RCC 7860 (cell line): ENCODE measurements around the gene PRG3.

Source experiments
- DNase-seq: peaks from one replicate; pipeline ENCODE4 v3.0.0-alpha.2; 2015; ENCODE audit warnings: low spot score
- FAIRE-seq: peaks from 2 replicates; lab custom pipeline; 2012; peaks lifted over from hg19 to GRCh38; lab: Jason Lieb, UNC

The PRG3 gene

DNA sequence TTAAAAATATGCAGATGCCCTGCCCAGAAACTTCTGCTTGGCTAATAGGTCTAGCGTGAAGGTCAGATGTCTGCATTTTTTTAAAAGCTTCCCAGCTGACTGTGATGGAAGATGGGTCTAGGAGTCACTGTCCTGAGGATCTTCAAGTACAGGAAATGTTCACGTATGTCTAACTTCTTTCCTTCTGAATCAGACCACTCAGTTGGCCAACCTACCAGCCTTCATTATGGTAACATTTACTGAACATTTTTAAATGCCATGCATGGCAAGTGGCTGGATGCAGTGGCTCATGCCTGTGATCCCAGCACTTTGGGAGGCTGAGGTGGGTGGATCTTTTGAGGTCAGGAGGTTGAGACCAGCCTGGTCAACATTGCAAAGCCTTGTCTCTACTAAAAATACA lies 10.6 kb upstream of the PRG3 start:
- FAIRE-seq = no peak

DNA sequence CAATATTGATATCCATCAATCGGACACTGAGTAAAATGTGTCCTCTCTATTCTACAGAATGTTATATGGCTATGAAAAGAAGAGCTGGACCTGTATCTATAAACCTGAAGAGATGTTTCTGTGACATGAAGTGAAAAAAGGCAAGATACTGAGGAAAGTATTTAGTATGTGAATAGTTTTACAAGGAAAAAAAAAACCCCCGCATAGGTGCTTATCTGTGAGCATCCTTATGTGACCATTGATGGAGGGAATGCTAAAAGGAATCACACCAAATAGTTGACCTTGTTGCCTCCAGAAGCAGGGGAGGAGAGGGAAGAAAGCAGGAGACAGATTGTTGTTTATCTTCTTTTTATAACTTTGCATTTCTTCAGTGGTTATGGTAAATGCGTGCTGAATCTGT lies 10.2 kb upstream of the PRG3 start:
- DNase-seq = no peak
- FAIRE-seq = no peak

More for the DNA sequence above, 10.6 kb upstream of the PRG3 start:
- no peak for DNase-seq

DNA sequence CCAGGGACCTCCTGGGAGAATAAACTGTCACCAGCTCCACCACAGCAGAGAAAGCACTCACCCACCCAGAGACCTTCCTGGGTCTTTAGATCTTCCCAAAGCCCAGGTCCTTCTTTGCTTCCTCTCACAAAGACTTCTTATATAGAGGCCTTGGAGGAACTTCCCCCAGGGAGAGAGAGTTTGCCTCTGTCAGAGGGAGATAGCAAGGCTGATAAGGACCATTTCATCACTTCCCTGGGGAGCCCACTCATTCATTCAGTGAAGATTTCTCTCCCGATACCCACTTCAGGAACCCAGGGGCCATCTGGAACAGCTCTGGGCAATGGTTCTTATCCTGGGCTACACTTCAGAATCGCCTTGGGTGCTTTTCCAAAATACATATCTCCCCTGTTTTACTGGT lies 9.6 kb upstream of the PRG3 start, which contains the start of gene PRG2:
Gene PRG2 (minus strand): TSS at position 116 of the 400 bp plus-strand sequence. CDS start 706 bp downstream, outside the sequence.
- DNase-seq (no peak), FAIRE-seq (no peak)

DNA sequence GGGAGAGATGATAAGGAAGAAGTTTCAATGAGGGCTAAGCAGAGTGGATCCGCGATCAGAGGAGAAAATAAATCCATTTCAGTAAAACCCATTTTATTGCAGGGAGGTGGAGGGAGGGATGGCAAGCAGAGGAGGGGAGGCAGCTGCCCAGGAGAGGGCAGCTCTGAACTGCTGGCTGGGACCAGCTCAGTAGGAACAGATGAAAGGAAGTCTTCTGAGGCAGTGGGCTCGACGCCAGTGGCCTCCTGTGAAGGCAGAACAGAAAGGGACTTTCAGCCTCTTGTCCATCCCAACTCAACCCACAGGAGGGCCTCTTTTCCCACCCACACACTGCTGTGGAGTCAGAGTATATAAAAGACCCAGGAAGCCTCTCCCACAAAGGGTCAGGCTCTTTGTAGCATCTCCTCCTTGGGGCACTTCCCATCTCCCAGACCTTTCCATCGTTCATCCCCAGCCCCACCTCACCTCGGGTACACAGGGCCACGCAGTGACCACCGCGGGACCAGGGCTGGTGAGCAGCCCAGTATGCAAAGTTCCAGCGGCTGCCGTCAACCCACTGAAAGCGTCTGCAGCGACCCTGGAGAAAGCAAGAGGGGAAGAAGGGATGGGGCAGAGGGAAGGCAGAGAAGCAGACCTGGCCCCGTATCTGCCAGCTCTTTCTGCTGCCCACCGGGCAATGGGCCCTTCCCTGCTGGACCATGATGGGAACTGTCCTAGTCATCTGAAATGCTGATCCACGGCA lies 6.5 kb upstream of the PRG3 start:
- no peak for DNase-seq
- FAIRE-seq = no peak

DNA sequence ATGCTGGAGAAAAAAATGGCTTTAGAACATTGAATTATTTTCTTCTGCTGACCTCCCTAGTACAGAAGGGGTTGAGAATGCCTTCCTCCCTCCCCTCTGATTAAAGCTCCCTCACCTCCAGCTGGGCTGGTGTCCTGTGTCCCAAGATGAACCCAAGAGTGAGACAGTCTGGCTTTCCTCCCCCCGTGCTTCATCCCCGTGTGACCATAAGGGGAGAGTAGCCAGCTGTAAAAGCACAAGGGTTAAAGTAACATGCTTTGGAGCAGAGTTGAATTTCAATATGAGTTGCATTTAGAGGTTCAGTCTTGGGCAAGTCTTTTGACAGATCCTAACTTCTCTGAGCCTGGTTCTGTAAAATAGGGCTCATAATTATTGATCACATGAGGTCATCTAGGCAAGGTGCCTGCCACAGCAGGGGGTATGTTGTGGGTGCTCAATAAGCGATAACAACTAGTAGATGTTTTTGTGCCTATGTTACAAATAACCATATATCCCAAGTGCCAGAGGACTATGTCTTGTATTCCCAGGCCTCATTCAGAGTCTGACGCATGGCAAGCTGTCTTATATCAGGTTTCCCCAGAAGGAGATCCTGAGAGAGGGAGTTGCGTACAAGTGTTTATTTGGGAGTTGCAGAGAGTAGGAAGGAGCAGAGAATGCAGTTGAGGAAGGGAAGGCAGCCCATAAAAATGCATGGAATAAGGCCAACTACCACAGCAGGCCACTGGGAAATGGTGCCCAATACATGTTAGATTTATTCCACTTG lies 5.4 kb upstream of the PRG3 start:
- FAIRE-seq (no peak), DNase-seq (no peak)

DNA sequence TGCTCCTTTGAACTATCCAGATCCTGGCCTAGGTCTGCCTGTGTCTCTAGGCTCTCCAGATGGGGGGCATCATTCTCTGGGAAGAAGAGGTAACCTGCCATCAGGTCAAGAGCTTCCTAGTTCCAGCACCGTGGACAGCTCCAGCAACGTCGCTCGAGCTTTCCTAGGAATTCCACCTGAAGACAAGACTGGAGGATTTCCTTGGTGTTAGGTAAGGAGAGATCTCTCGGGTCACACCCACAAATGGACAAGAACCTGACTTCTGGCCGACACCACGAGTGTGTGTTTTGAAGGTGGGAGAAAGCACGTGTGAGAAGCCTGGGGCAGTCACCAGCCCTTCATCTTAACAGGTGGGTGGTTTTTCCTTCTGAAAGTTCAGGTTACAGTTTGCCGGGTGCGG lies 1.2 kb downstream of the PRG3 start:
- no peak for DNase-seq
- FAIRE-seq = no peak

DNA sequence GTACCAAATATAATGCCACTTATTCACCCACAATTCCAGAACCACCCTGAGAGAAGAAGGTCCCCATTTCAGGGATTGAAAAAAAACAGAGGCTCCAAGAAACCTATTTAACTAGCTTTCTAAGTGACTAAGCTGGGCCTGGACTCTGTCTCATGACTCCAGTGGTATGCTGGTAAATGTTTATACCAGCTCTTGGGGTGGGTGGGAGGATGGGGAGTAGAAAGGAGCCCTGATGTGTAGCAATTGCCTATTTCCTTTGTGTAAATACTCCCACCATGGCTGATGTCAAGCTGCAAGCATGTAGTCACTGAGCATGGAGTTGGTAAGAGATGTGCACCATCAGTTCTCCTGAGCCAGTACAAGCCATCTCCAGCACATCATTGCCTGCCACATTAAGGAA lies 2.8 kb downstream of the PRG3 start:
- DNase-seq (no peak), FAIRE-seq (no peak)

DNA sequence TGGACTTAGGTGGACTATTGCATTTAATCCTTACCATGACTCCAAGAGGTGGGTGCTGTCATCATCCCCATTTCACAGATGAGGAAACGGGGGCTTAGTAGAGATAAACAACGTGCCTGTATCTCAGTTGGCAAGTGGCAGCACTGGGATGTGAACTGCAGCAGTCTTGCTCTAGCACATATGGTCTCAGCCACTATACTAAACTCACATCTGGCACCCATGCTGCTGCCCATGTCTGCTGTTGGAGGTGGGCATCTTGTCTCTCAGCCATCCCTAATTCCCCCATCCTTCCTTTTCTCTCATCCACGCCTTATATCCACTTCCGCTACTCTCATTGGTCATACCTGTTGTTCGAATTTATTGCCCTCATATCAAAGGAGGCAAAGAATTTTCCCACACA lies 3.8 kb downstream of the PRG3 start:
- DNase-seq (no peak), FAIRE-seq (no peak)

DNA sequence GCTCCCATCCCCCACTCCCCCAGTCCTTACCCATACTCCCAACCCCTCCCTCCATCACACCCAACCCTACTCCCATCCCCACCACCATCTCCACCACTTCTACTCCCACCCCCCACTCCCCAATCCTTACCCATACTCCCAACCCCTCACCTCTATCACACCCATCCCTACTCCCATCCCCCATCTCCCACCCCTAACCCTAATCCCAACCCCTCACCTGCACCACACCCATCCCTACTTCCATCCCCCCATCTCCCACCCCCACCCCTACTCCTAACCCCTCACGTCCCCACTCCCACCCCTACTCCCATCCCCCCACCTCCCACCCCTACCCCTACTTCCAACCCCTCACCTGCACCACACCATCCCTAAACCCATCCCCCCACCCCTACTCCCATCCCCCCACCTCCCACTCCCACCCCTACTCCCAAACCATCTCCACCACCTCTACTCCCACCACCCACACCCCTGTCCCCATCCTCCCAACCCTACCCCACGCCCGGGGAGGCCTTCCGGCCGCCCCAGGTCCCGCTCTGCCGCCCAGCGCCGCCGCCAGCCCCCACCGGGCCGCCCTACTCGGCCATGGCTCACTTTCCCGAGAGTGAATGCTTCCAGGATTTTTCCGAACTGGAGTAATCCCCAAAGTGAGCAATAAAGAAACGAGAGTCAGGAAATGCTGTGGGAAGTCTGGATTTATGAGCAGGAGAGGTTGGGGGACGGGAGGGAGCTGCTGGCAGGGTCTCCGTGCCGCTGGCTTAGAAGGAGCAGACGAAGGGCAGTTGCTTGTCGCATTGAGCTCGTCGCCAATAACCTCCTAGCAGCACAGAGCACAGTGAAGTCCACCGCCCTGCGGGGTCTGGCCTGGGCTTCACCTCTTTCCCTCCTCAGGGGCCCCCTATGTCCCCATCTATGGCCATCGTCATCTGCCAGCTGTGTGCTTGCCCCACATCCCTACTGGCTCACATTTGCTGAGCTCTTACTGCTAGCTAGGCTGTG lies 4.6 kb downstream of the PRG3 start:
- no peak for DNase-seq
- FAIRE-seq = no peak

DNA sequence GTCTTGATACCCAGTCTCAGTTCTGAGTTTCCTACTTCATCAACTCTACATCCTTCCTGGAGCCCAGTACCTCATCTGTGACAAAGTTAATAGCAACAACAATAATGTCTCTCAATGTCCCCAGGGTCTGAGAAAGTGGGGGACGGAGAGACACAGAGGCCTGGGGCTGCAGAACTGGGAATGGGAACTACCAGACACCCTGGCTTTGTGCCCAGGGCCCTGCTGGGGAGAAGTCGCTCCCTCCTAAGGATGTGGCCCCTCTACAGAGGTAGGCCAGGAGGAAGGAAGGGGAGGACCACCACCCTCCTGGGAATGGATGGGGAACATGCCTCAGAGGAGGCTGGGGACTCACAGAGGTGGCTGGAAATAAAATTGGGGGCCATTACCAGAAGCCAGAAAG lies 5.5 kb downstream of the PRG3 start:
- FAIRE-seq = no peak
- no peak for DNase-seq

DNA sequence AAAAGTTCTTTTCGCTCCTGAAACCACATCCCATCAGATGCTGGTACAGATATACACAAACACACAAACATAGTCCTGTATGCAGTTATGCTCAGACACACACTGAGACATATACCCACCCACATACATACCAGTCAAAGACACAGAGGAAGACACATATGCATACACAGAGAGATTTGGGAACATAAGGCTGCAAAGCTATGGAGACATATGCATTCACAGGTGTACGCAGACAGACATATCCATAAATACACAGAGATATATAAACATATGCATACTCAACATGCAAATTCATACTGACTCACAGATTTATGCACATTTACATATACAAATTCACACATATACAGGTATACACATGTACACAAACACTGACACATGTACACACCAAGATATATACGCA lies 6.0 kb downstream of the PRG3 start:
- DNase-seq = no peak
- FAIRE-seq = no peak

DNA sequence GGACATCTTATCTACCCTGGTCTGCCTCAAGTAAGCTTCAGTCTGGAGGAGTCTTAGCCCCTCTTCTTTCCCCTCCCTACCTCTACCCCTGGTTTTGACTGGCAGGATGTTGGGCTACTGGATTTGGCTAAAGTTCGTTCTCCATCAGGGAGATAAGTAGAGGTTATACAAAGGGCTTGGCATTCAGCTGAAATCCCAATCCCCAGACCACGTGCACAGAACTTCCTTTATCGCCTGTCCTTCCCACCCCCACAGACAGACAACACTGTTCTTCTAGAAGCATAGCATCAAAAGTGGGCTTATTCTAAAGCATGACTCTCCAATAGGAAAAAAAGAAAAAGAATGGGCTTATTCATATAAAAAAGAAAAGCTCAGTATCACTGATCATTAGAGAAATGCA lies 7.8 kb downstream of the PRG3 start:
- FAIRE-seq (no peak), DNase-seq (no peak)

DNA sequence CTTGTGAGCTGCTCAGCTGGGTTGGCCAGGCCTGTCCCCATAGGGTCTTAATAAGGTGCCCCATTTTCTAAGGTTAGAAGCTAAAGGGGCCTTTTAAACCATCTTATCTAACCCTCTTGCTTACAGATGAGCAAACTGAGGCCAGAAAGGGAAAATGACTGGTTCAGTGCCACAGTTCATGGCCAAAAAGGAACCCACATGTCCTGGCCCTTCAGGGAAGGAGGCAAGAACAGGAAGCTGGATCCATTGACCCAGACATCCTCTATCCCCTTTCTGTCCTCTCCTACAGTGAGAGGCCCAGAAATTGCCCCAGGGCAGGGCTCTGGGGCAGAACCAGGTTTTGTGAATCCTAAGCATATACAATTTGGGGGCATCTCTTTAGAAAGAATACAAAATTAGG lies 10.0 kb downstream of the PRG3 start:
- no peak for DNase-seq
- FAIRE-seq = no peak

DNA sequence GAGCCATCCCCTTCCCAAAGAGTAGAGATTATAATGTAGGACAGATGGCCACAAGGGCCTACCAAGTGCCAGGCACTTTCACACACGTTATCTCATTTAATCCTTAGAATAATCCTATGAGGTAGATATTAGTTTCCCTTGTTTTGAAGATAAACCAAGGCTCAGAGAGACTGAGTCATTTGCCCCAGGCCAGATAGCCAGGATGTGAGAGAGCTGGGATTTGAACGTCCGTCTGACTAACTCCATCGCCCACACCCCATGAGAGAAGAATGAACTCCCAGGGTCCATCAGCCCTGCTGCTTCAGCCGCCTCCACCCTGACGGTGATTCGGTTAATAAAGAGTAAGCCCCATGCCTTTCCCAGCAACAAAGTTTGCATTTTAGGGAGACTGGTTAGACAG lies 10.7 kb downstream of the PRG3 start:
- DNase-seq (no peak), FAIRE-seq (no peak)

DNA sequence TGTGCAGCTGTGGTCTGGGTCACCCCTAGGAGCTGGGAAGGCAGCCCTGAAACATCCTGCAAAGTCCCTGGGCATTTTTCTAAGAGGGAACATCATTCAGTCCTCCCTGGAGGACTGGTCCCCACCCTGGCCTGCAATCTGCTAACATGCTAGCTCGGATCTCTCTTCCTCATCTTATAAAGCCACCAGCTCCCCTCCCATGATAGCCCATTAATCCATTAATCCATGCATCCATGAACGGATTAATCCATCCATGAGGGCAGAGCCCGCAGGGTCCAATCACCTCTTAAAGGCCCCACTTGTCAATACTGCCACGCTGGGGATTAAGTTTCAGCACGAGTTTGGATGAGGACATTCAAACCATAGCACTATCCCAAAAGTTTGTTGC lies 12.1 kb downstream of the PRG3 start:
- FAIRE-seq = no peak
- DNase-seq = no peak

DNA sequence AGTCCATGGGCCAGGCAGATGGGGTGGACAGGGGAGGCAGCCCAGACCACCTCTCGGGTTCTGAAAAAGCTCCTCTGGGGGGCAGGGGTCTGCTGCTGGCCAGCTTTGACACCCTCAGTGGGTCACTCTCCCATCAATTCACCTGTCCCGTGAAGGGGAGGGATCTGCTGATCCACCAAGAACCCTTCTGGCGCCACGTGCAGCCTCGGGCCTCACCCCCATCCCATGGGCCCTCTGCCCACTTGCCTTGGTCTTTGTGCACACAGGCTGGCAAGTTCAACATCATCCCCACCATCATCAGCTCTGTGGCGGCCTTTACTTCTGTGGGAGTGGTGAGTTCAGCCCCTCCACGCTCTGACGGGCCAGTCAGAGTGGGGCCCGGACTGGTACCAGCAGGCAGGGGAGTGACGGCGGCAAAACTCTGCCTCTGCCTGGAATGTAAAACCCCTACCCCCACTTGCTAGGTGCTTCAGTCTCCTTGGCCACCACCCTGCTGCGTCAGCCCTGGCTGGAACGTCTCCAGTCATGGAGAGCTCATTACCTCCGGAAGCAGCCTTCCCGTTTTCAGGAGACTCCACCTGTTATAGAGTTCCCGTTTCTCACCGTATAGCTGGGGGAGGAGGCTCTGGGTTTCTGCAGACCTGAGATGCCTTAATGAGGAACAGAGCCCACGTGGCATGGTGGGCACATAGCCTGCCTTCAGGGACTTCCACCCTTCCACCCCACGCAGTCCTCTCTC lies 12.7 kb downstream of the PRG3 start:
- DNase-seq (no peak), FAIRE-seq (no peak)

DNA sequence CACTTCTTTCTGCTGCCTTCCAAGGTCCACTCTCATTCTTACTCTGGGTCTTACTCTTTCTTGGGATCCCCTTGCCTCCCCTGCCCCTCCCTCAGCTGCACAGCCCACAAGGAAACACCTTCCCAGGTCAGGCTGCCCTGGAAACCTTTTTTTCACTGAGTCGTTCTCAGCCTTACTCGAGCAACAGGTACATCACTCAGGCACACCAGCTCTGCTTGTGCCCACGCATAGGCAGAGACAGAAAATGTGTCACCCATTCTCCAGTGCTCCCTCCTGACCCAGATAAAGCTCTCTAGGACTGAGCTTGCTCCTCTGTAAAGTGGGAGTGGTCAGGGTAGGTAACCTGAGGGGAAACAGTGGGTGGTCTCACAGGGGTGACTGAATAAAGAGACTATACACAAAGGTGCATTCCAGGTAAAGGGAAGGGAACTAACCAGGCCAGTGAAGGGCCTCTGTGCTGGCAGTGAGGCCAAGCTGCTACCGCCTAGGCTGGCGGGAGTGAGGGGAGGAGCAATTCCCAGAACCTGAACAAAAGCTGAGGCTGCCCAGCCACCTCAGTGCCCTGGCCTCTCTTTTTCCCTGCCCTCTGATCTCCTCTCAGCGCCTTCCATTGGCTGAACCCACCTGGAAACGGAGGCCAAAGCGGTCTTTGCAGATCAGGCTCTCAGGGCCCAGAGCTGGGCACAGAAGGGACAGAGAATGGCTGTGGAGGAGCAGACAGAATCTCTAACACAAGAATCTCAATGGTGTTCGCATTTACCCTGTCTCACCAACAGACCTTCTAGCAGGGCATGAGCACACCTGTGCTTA lies 15.9 kb downstream of the PRG3 start:
- FAIRE-seq (no peak), DNase-seq (no peak)

DNA sequence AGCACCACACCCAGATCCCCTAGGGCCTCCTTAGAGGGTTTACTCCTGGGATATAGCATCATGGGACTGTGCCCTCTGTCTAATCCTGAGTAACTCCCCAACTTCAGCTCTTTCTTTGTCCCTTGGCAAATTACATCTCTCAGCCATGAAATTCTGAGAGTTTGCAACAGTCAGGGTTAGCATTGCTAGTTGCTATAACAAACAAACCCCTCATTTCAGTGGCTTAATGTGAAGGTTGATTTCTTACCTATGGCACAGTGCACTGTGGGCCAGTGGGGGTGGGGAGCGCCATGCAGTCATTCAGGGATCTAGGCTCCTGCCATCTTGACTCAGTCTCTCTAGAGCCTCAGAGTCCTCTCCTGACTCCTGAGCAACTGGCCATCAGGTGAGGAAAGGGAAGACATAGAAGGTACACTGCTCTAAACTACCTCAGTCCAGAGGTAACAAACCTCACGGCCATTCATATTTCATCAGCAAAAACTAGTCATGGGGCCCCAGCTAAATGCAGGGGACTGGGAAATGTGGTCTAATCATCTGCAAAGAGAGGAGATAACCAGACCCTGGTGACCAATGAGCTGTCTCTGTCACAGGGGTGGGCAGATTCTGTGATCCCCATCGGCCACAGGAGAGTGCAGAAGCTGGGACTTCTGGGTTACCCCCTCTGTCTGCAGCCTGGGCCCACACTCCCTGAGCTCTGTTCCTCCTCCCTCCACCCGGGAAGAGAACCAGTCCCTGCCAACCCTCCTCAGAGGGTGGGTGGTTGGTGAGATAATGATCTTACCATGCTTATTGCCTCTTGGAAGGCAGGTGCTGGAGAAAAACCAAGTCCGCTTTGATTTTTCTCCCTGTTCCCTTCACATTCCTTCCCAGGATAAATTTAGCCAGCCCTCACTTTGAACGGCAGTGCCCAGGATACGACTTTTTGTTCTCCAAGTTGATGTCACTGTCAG lies 17.5 kb downstream of the PRG3 start:
- FAIRE-seq = no peak
- DNase-seq = no peak

DNA sequence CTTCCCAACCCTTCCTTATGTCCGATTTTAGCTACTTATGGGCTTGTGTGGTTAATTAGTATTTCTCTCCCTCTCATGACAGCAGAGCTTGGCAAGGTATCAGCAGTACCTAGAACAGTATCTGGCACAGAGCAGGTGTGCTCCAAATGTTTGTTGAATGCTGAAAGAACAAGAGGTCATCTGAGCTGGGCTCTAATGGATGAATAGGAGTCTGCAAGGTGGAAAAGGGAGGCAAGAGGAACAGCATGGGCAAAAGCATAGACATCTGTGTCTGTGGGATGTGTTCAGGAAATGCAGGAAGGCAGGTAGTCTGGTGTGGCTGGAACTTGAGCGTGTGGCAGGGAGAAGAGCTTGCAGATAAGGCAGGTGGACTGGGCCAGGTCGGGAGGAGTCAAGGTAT lies 19.0 kb downstream of the PRG3 start:
- no peak for DNase-seq
- FAIRE-seq = no peak
